NCI-H2171 (cell line): Measurements from ENCODE around the gene HAPLN2.

Source experiments
- DNase-seq: peaks from one replicate; lab custom pipeline; 2025; lab: John Stamatoyannopoulos, UW

Gene HAPLN2

DNA sequence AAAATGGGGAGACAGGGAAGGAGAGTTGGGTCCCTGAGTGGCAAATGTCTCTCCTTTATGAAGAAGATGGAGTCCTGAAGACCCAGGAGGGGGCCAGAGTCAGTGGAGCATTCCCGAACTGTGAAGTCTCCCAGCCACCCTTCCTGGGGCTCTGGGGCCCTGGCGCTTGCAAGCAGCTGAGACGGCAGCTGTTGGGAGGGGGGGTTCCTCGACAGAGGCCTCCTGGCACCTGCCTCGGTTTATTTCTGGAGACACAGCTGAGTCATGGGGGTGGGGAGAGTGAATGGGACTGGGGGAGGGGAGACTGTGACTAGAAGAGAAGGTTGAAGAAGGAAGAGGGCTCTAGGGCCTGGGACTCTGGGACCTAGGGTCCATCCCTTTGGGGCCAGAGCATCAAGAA is 44.0 kb downstream of the HAPLN2 start:
- peak; percentile 85 for DNase-seq

DNA sequence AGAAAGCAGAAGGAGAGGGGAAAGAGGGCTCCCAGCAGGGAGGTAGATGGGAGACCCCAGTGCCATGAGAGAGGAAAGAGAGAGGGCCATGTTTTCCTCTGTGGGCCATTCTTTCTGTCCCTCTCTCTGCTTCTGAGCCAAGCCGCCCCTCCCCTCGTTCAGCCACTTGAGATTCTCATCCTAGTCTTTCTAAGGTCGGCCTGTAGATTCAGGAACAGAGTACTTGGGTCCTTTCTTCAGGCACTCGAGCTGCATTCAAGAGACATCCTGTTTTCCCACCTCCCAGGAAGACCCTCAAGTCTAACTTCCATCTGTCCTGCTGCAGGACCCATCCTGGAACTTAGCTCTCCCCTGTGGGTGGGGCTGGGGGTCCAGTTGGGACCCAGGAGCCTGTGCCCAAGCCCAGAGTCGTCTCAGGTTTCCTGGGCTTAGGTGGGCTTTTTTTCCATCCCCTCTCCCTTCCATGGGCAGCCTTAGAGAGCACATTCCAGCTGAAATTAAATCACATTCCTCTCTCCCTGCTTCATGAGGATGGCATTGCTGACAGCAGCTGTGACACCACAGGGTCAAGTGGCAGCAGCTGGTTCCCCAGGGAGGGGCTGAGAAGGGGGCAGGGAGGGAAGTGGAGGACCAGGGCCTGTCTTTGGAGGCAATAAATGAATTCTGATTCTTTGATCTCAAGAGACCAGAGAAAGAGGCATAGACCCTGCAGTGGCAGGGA is 45.0 kb downstream of the HAPLN2 start:
- no peak for DNase-seq

DNA sequence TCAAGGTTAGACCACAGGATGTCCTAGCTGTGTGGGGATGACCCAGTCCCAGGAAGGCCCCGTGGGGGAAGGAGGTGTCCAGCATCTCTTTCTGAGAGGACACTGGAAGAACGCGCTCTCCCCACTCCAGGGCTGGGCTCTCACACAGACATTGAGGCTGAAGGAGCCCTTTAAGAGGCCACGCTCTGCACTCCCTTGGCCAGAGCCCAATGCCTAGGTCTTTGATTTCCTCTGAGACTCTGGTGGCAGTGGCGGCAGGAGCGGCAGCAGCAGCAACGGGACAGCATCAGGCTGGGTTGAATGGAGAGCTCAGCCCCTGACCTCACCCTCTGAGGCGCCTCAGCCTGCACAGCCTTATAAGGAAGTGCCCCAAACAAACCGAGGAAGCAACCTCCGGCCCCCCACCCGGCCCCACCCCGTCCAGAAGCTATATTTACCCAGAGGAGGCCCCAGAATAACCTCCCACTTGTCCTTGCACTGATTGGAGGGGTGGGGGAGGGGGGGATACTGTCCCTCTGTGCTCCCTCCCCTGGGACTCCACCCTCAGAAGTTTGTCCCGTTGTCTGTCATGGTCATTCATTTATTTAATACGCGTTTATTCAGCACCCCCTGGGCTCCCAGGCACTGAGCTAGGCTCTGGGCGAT is 45.7 kb downstream of the HAPLN2 start:
- DNase-seq, result no peak

DNA sequence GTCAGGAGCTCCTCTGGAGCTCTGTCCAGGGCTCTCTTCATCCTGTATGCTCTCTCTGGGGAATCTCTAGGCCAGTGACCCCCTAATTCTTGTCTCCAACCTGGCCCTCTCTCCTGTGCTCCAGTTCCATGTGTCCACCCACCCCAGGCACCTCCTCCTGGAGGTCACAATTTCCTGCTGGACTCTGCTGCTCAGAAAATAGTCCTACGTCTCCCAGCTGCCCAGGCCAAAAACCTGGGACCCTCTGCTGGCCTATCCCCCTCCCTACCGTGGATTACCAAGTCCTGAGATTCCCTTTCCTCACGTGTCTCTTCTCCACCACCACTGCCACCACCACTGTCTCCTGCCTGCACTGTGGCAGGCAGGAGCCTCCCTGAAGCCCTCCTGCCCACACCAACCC is 46.3 kb downstream of the HAPLN2 start:
- DNase-seq, result no peak

DNA sequence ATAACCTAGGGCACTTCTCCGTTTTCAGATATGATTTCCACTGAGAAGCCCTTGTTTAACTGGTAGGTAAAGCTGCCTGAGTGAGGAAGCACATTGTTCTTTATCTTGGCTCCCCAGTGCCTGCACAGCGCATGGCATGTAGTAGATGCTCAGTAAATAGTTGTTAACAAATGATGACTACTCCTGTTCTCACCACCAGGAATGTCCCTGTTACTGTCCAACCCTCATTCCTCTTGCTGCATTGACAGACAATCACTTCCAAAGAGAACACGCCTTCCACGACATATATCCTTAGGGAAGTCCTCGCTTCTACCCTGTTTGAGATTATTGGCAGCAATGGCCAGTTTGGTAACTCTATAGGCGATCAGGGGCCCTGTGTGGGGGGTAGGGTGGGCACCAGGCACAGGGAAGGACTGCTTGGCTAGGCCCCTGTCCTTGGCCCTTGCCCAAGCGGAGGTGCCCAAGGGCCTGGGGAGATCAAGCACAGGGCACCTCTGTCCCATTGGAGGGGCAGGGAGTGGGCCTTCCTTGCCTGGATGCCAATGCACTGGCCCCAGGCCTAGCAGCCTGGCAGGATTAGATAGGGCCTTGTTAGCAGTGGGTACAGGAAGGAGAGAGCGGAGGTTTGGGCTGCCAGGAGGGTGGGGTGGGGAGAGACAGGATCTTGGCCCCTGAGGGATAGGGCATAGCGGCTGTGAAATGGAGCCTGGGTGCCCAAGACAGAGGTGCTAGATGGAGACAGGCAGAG is 47.8 kb downstream of the HAPLN2 start:
- no peak for DNase-seq

DNA sequence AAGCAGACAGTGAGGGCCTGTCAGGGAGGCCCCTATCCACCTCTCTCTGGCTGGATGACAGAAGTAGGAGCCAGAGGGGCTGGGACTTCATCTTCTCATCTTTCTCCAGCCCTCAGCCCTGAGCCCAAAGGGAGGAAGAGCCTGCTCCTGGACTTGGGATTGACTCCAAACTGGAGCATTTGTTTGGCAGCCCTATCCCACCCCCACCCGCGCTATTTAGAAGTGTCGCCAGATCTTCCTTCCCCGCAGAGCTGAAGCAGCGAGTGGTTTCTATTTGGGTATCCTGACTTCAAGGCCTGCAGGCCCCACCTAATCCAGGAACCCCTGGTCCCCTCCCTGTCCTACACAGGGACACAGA is 48.4 kb downstream of the HAPLN2 start:
- no peak for DNase-seq

DNA sequence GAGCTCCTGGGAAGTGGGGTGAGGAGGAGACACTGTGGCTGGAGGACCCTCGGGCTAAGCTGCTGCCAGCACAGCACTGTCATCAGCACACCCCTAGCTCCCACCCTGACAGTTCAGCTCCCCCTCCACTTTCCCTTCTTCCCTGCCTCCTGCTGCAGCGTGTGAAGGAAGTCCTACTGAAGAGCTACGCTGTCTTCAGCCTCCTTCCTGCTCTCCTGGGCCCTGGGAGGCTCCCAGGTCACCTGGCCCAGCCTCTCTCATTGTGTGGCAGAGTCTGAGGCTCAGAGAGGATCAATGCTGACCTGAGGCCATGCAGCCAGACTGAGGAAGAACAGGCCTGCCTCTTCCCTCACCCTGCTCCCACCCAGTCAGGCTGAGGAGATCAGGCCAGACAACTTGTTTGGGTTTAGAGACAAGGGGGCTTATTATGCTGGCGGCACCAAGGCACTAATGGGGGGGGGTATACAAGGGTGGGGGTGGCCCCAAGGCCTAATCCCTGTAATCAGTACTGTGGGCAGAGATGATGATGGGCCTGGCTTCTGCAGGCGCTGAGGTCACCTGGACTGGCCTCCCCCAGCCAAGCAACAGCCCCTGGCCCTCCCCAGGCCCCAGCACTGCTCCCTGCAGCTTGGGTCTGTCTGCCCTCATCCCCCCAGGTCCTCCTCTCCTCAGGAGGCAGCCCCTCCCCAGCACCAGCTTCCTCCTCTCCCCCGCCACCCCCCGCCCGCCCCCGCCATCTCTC is 48.9 kb downstream of the HAPLN2 start:
- no peak for DNase-seq

DNA sequence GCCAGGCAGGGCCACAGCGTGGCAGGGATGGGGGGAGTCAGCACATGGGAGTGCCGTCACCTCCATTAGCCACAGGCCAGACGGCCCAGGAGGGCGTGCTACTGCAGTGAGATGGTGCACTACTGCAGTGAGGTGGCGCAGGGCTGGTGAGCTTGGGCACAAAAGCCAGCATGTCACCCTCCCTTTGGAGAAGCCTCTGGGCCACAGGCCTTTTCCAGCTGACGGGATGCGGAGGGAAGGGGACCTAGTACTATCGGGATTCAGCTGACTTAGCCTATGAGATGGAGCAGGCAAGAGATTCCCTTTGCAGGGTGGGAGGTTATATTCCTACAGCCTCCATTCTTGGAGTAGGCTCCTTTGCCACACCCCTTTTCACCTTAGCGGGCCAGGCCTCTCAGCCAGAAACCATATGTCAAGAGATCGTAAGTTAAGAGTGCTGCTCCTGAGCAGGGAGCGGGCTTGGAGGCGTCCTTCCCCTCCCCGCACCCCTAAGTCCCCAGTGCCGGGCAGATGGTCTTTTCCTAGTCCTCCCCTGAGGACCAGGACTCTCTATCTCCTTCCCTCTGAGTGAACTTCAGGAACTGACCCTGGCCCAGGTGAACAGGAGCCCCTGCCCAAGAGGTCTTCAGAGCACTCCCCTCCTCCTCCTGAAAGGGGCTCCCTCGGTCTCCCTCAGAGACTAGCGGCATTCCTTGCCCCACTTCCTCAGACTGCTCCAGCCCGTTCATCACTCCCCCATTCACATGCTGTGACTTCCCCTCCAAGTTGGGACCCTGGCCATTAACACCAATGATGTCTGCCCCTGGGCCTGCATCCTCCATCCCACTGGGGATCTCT is 49.8 kb downstream of the HAPLN2 start:
- DNase-seq, result no peak

DNA sequence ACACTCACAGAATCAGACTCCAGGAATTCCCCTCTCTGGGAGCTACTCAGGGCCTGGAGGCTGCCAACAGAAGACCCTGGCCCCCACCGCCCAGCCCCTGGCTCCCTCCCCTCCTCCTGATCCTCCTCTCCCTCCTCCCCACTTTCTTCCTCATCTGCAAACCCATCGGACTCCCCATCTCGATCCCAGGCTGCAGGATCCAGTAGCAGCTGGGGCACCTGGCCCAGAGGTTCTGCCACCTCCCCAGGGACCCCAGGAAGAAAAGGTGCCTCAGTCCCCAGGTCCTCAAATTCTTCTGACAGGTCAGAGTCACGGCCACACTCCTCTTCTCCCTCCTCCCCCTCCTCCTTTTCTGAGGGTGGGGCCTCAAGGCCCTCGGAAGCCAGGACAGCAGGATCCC is 50.6 kb downstream of the HAPLN2 start:
- DNase-seq, result no peak

DNA sequence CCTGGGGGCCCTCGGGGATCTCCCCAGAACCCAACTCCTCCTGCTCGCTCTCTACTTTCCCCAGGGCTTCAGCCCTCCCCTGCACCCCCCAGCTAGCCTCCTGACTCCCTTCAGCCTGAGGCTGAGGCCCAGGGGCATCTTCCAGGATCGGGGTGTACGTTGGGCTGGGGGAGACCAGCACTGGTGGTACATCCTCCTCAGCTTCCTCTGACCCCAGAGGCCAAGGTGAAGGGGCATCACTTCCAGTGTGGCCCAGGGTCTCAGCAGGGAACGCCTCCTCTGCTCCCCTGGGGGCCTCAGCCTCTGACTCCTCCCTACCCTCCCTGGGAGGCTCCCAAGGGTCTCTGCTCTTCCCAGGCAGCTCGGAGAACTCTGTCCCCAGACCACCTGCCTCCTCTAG is 51.1 kb downstream of the HAPLN2 start:
- DNase-seq, result no peak

DNA sequence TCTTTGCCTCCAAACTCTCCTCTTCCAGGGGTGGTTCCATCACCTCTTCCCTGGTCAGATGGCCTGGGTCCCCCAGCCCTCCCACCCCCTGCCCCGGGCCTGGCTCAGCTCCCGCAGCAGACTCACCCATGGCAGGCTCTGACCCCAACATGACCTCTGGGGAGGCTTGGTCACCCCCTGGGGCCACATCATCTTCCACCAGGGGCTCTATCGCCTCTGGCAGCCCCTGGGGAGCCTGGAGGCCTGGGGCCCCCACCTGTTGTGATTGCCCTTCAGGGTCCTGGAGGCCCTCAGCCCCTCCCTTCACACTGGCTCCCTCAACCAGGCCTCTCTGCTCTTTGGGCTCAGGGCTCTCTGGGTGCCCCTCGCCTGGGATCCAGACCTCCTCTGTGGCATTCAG is 51.6 kb downstream of the HAPLN2 start:
- no peak for DNase-seq

DNA sequence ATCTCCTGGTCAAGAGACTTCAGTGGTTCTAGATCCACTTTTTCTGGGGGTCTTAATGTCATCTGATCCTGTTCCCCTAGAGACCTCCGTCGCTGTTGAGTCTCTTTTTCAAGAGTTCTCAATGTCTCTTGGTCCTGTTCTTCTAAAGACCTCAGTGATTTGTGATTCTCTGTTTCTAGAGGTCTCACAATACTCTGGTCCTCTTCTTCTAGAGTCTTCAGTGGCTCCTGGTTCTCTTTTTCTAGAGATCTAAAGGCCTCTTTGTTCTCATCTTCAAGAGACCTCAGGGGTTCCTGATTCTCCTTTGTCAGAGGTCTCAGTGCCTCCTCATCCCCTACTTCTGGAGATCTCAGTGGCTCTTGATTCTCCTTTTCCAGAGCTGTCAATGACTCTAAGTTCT is 52.6 kb downstream of the HAPLN2 start:
- DNase-seq, result no peak

DNA sequence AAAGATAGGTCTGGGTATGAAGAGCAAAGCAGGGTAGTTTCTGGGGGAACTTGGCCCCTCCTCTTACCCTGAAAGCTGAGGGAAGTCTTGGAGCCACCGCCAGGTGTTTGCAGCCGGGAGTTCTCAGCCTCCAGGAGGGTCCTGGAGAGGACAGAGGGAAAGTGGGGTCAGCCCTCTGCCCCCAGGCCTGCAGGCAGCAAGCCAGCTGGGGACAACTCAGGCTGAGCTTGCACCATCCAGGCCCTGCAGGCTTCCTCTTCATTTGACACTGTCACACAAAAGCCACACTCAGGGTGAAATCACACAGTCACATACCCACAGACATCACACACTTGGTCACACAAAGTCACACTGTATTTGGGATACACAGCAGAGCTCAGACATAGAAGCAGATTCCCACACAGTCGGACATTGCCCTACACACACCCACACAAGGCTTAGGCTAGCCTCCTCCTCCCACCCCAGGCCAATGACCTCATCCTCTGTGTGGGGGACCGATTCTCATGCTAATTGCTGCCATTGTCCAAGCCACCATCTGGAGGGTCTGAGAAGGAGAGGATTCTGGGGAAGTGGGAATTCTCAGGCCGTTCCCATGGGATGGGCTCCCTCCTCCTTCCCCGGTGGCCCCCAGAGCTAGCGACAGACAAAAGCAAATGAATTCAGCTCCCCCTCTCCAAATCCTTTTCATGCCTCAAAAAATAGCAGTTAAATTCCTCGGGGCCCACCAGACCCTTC is 54.3 kb downstream of the HAPLN2 start:
- no peak for DNase-seq
